IPS-11a (cell line): Measurements from ENCODE around the gene SLC43A3.

Source experiments
- H3K4me3 ChIP-seq: one replicate; pipeline ENCODE4 v1.5.1; 2013; ENCODE audit warnings: low read depth, low read length, control low read depth

The SLC43A3 gene

DNA sequence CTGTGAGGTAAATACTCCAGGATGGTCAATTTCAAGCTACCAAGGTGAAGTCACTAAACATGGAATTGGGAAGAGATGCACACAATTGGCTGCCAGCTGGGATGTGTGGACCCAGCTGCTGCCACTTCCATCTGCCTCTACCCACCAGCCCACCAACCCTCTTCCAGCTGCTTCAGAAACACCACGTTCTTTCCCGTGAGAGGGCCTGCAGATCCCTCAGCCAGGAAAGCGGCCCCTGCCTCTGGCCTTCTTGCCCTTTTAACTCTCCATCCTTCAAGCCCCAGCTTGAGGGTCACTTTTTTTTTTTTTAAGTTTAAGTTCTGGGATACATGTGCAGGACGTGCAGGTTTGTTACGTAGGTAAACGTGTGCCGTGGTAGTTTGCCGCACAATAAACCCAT, 65.9 kb downstream of the SLC43A3 start:
- H3K4me3 ChIP-seq: no peak overlapping the region

DNA sequence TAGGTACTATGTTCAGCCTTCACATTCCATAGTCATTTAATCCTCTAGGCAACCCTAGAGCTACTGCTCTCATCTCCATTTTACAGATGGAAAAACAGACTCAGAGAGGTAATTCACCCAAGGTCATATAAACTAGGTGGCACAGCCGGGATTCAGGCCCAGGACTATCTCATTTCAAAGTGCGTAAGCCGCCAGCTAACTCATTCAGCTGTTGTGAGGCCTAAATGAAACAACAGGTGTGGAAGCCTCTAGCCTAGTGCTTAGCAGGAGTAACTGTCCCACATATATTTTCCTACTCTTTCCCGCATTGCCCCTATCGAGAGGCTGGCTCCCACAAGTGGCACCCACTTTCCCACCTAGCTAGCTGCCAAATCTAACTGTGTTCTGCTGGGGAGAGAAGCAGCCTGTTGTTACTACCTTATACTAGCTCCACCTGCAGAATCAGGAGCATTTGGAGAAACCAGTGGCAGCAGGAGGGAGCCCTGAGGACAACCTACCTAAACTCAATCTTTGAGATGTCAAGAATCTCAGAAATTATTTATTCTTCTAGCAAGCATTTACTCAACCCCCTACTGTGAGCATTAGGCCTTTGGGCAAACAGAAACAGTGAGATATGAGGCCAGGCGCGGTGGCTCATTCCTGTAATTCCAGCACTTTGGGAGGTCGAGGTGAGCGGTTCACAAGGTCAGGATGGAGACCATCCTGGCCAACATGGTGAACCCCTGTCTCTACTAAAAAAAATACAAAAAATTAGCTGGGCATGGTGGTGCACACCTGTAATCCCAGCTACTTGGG, 66.8 kb downstream of the SLC43A3 start:
- no peak overlapping the region for H3K4me3 ChIP-seq

DNA sequence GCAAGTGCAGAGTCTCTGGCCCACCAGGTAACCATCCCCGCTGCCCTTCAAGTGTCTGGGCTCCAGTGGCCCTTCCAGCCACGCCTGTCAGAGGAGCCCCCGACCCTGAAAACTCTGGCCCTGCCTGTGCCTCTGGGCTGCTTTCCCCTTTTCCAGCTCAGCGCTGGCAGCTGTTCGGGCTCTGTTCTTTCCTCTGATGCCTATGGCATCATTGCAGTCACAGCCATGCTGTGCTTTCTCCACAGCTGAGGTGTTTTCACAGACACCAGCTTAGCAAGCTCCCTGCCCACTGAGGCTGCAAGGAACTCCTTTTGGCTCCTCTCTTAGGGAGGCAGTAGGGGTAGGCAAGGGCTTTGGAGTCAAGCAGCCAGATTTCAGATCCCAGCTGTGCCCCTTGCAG, 67.5 kb downstream of the SLC43A3 start:
- no peak overlapping the region for H3K4me3 ChIP-seq

DNA sequence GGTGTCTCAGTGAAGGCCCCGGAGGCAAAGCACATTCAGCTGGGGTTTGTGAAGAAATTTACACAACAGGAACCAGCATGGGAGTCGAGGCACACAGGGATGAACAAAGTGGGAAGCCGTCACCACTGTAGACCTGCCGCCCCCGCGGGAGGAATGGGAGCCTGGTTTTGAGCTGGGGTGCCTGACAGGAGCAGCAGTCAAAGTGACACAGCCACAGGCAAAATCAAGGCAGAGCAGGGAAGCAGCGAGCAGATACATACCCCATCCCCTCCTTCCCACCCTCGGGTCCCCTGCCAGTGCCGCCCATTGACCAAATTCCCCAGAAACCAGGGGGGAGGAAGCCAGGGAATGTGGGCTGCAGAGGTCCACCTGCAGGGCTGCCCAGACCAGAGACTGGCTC, 67.9 kb downstream of the SLC43A3 start:
- H3K4me3 ChIP-seq: no peak overlapping the region

DNA sequence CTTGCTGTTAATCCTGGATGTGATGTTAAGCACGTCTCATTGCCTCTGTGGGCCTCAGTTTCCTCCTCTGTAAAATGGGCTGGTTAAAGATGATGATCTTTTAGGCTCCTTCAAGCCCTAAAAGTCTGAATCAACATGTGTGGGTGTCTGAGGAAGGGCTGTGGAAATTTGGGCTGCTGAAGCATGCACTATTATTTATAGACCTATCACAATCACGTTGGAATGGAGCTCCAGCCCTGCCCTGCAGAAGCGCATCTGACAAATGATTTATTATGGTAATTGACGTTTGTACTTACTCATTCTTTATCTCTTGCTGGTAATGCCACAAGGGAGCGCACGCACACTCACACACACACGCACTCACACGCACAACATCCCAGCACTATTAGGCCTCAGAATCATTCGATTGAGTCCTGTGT, 68.4 kb downstream of the SLC43A3 start:
- no peak overlapping the region for H3K4me3 ChIP-seq

DNA sequence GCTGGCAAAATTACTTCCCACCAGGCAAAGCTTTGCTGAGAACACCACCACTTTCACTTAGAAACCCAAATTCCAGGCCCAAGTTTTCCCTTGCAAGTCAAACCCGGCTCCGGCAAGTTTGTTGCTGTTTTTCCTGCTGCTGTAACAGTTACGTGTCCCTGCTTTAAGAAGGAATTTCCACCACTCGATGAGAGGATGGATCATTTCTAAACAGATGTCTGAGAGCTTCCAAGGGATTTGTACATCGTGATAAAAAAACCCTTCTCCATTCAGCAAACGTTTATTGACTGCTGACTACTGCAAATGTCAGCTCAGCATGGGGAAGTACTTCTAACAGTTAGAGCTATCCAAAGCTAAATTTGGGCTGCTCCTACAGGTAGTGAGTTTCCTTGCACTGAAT, 69.1 kb downstream of the SLC43A3 start:
- H3K4me3 ChIP-seq: no peak overlapping the region

DNA sequence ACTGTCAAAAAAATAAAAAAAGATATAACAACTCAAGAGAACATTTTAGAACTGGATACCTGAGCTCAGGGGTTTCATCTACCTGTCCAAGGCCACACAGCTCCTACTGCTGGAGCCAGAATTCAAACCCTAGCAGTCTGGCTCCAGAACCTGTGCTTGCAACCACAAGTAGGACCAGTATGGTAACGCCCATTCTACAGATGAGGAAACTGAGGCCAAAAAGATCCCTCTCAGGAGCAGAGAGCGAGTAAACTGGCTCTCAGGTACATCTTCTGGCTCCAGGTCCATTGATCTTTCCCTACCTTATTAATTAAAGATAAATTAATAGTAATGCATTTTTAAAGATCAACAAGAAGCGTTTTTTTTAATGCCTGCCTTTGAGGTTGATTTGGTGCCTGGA, 69.6 kb downstream of the SLC43A3 start:
- no peak overlapping the region for H3K4me3 ChIP-seq
